NB4 (cell line): ENCODE results near the gene SLC5A10.
"Not testable (repeated sequence)": the region's sequence is repeated elsewhere in the genome, so short reads cannot be mapped to it uniquely, and the experiment has no call there.

ENCODE experiments used
- CTCF ChIP-seq: IDR thresholded peaks from one replicate; pipeline ENCODE4 v1.5.1; 2012; ENCODE audit warnings: low read depth, low read length
- POLR2A ChIP-seq: IDR thresholded peaks from 2 replicates; pipeline ENCODE4 v1.6.1; 2011; ENCODE audit warnings: mild to moderate bottlenecking; ENCODE audit not compliant: insufficient read length; ENCODE audit errors: extremely low read depth

DNA sequence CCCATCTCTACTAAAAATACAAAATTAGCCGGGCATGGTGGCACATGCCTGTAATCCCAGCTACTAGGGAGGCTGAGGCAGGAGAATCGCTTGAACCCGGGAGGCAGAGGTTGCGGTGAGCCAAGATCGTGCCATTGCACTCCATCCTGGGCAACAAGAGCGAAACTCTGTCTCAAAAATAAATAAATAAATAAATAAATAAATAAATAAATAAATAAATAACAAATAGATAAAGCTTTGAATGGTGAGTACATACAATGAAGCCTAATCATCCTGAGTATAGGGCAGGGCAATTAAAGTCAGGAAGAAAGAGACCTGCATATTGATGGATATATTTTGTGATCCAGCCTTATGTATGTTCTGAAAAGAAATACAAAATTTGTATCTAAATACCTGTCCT, 4.1 kb downstream of the SLC5A10 start:
- not testable (repeated sequence) for TF ChIP-seq POLR2A, CTCF
